Epithelial cell of umbilical artery (primary cell): ENCODE data around the gene CYCS. TPM values are rescaled to one million over a fixed set of nuclear protein-coding genes. Genes with fewer than 3 reads are reported as not detected.

Experiments
- total RNA-seq: library from RNA; depleted of rRNA; stranded (reverse); fragments of >200 nt; gene quantifications from 2 replicates; pipeline ENCODE4 v1.2.3, GENCODE V29; 2014

The CYCS gene
- 52.3 and 60.9 TPM in 2 replicates for total RNA-seq

GRCh38 chr7:25125137-25125946, at the start of gene CYCS:
TSS of gene CYCS (minus strand) at chr7:25125260. CDS start at chr7:25124119, 1,141 bp downstream.

Other genes with a start within 250 kb of the CYCS start
- gene OSBPL3, start 145.1 kb downstream of the CYCS start, total RNA-seq: 17.2 and 23.9 TPM in 2 replicates
- gene NPVF, start 103.2 kb upstream of the CYCS start, total RNA-seq: not detected in 2 replicates